Left ventricle myocardium inferior (tissue), 1 donor: ENCODE measurements around the gene GPR39. TPM values are rescaled to one million over a fixed set of nuclear protein-coding genes. Genes with fewer than 3 reads are reported as not detected.

Experiments used
- DNase-seq: peaks from one replicate; pipeline ENCODE4 v3.0.0-alpha.2; 2020
- H3K27ac ChIP-seq: fragments of 200-600 bp; replicated peaks from 2 replicates; pipeline ENCODE4 v1.8.0; 2021
- H3K27me3 ChIP-seq: fragments of 200-600 bp; 2 replicates; pipeline ENCODE4 v1.8.0; 2021; ENCODE audit warnings: low read depth
- H3K36me3 ChIP-seq: fragments of 200-600 bp; 2 replicates; pipeline ENCODE4 v1.8.0; 2021
- H3K4me1 ChIP-seq: fragments of 200-600 bp; 2 replicates; pipeline ENCODE4 v1.8.0; 2021
- H3K4me3 ChIP-seq: fragments of 200-600 bp; 2 replicates; pipeline ENCODE4 v1.8.0; 2021; ENCODE audit warnings: mild to moderate bottlenecking, moderate library complexity
- H3K9me3 ChIP-seq: fragments of 200-600 bp; replicated peaks from 2 replicates; pipeline ENCODE4 v1.8.0; 2021
- CTCF ChIP-seq: fragments of 200-600 bp; IDR thresholded peaks from 2 replicates; pipeline ENCODE4 v1.8.0; 2021; ENCODE audit warnings: antibody characterized with exemption, mild to moderate bottlenecking, borderline replicate concordance
- intact Hi-C: fragments of 100-400 bp; cut with micrococcal nuclease; formaldehyde crosslinking; loops from one replicate; pipeline ENCODE4 v1.11.0; 2022
- total RNA-seq: library from RNA; stranded (reverse); fragmentation: NEBNext Ultra II Directional; extraction: Animal tissue kit (Norgen Biotek cat#: 25700); gene quantifications from one replicate; pipeline ENCODE4 v1.2.1, GENCODE V29; 2021
- donor health status: DM: no; HTN: yes; CAD: no; lungs with severe emphysema.

Gene GPR39
- total RNA-seq, 1 donor from 2014 or later: not detected

DNA sequence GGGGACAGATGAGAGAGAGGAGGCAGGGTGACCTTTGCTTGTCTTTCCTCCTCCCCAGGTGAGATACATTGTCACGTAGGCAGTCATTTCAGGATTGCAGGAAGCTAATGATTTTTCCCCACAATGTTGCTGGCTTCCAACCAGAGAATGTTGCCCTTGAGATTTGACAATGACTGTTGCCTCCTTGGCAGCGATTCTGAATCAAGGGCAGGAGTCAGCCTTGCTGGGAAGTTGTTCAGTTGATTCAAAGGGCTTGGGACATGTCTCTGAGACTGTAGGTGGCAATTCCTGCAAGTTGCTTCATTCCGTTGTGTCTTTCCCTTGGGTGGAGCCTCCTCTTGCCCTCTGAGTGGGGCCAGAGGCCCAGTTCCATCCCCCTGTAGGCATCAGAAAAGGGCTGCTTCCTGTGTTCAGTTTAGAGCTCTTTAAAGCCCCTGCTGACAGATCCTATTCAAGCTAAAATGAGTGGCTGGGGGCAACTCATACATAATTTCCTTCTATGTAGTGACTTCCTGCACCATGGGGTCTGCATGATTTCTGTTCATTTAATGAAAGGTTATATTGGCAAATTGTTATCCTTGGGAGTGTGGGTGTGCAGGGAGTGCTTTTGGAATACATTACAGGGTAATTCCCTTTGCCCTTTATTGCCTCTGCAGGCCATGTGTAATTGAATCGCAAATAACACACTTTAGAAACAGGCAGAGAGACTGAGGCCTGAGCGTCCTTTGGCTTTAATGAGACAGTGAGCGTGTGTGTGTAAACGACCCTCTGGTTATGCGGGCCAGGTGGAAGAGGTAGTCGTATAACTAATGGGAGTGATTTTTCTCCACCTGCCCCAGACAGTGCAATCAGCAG lies 52.4 kb downstream of the GPR39 start:
- intact Hi-C loops: no loop called here
- Histone ChIP-seq H3K27ac (no peak overlapping the region), H3K9me3 (peaks cover 53% of the 10 kb centered on the region), H3K27me3 (no peaks in the 10 kb centered on the region), H3K36me3 (no peaks in the 10 kb centered on the region), H3K4me3 (no peak overlapping the region), H3K4me1 (no peaks in the 10 kb centered on the region)
- TF ChIP-seq CTCF: no peak
- DNase-seq: no peak

GRCh38 chr2:132470746-132471145 lies 54.1 kb downstream of the GPR39 start:
- no peak for DNase-seq
- no peaks in the 10 kb centered on the region for H3K27me3 ChIP-seq
- no peak overlapping the region for H3K27ac ChIP-seq
- peaks cover 36% of the 10 kb centered on the region for H3K9me3 ChIP-seq
- TF ChIP-seq CTCF: no peak
- no peaks in the 10 kb centered on the region for H3K36me3 ChIP-seq
- H3K4me3 ChIP-seq: no peak overlapping the region
- no peaks in the 10 kb centered on the region for H3K4me1 ChIP-seq
- intact Hi-C loops: no loop called here

DNA sequence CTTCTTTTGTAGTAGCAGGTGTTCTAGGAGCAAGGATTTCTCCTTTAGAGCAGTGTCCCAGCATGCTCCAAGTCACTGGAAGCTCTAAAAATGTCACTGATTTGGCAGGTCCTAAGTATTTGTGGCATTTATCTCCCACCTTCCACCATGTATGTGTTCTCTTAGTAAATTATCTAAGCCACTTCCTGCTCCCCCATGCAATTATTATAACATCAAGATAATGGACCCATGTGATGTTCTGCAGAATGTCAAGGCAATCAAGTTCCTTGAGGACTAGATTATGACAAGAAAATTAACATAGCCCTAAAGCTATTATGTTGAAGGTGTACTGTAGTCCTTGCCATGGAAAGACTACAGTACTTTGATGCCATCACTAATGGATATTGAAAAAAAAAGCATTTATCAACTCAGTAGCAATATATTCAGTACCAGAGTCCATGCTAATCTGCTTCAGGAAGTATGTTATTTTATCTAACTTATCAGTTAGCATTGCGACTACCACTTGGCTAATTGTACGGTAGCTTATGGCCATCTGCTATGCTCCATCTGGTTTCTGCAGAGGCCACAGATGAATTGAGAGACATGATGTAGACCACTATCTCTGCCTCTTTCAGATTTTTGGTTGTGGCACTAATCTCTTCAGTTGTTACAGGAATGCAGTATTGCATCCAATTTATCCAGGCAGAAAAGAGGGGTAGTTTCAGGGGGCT lies 56.7 kb downstream of the GPR39 start:
- intact Hi-C loops: no loop called here
- TF ChIP-seq CTCF: no peak

GRCh38 chr2:132475615-132476014 lies 59.0 kb downstream of the GPR39 start:
- Histone ChIP-seq H3K27ac (no peak overlapping the region), H3K9me3 (no peaks in the 10 kb centered on the region), H3K27me3 (no peaks in the 10 kb centered on the region), H3K4me3 (no peak overlapping the region), H3K4me1 (no peaks in the 10 kb centered on the region), H3K36me3 (no peaks in the 10 kb centered on the region)
- TF ChIP-seq CTCF: no peak
- intact Hi-C loops: no loop called here
- DNase-seq: no peak

More for the DNA sequence above, 56.7 kb downstream of the GPR39 start:
- Histone ChIP-seq H3K27me3 (no peaks in the 10 kb centered on the region), H3K4me1 (no peaks in the 10 kb centered on the region), H3K27ac (no peak overlapping the region), H3K36me3 (no peaks in the 10 kb centered on the region), H3K9me3 (peaks cover 10% of the 10 kb centered on the region), H3K4me3 (no peak overlapping the region)
- no peak for DNase-seq

DNA sequence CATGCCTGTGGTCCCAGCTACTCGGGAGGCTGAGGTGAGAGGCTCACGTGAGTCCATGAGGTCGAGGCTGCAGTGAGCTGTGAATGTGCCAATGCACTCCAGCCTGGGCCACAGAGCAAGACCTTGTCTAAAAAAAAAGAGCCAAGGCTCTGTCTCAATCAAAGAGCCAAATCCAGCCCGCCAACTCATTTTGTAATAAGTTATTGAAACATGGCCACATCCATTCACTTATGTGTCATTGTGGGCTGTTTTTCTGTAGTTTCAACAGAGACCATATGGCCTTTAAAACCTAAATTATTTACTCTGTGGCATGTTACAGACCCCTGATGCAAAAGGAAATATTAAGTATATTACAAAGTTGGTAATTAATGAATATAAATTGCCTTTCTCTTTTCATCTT lies 60.8 kb downstream of the GPR39 start:
- intact Hi-C loops: no loop called here
- Histone ChIP-seq H3K27ac (no peak overlapping the region), H3K36me3 (no peaks in the 10 kb centered on the region), H3K4me3 (no peak overlapping the region), H3K4me1 (no peaks in the 10 kb centered on the region), H3K27me3 (no peaks in the 10 kb centered on the region), H3K9me3 (no peaks in the 10 kb centered on the region)
- DNase-seq: no peak
- no peak for TF ChIP-seq CTCF
